ENCODE data around the gene TTLL11. TPM values are rescaled to one million over a fixed set of nuclear protein-coding genes. Genes with fewer than 3 reads are reported as not detected.

The TTLL11 gene
- total and polyA plus RNA-seq, 2 of the 8 experiments (the other 6 are each of a cell fraction or from before 2014, with no cell fraction given), result 0.56 to 0.80 TPM

DNA sequence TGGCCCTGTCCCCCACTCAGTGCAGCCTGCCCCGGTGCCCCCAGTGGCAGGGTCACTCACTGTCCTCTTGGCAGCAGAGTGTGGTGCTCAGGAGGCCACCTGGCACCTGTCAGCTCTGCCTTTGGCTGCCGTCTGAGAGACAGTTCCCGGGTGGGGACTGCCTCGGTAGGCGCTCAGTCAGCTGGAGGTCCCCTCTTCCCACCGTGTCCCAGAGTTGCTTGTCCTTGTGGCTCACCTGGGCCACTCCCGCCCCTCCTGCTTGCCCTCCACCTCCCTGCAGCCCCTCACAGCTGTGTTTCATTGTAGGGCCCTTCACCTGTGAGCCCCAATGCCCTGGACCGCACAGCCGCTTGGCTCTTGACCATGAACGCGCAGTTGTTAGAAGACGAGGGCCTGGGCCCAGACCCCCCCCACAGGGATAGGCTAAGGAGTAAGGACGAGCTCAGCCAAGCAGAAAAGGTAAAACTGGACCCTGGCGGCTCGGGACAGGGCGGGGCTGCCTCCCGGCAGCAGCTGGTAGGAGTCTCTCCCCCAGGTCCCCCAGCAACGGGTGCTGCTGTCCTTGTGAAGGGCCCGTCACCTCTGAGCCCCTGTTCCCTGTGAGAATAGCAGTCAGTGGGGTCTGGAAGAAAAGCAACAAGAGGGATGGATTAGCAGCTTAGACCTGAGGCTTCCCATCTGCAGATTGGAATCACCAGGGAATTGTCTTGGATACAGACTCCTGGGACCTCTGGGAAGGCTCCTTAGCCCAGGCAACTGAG, 319.0 kb downstream of the TTLL11 start:
- H2BK120ac ChIP-seq (replicated peaks; ENCODE audit: low read depth, low read length), result no peak overlapping the region
- ChIA-PET POLR2A (ENCODE audit: partially characterized antibody) (interaction anchor here (1.1 kb wide), 1 partner anchor 21 kb away, joined by 3 read pairs; no protein-coding TSS in a partner anchor), CTCF (ENCODE audit: partially characterized antibody) (interaction anchor here (0.9 to 1.7 kb wide), 10 partner anchors 8 to 216 kb away, joined by 3 to 5 read pairs (median 4); no protein-coding TSS in a partner anchor)
- no peak overlapping the region for H3K18ac ChIP-seq (ENCODE audit: extremely low read depth, low read length)
- no peak overlapping the region for H3K23ac ChIP-seq (ENCODE audit: insufficient read length)
- peak overlapping the region; percentile 3; the same call in 1 of the 2 replicates for H4K8ac ChIP-seq (ENCODE audit: extremely low read depth, insufficient read depth, low read length)
- H2AFZ ChIP-seq (ENCODE audit: low read length), result no peak overlapping the region
- no peaks in the 10 kb centered on the region; the same call in 1 of the 2 replicates for H3K23me2 ChIP-seq (ENCODE audit: low read depth, low read length)
- no peak overlapping the region for H4K5ac ChIP-seq (ENCODE audit: insufficient read length, low read depth, low read length)
- no peak overlapping the region for H2AK5ac ChIP-seq (ENCODE audit: low read depth, low read length)
- no peak for TF ChIP-seq EGR1 (IDR thresholded peaks at IDR 0.05; ENCODE audit: borderline replicate concordance, low read depth, low read length)
- TF ChIP-seq, protein P1, sequence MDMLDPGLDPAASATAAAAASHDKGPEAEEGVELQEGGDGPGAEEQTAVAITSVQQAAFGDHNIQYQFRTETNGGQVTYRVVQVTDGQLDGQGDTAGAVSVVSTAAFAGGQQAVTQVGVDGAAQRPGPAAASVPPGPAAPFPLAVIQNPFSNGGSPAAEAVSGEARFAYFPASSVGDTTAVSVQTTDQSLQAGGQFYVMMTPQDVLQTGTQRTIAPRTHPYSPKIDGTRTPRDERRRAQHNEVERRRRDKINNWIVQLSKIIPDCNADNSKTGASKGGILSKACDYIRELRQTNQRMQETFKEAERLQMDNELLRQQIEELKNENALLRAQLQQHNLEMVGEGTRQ (IDR thresholded peaks at IDR 0.05; ENCODE audit: low read length), result no peak
- no peak overlapping the region for H3K4me2 ChIP-seq (ENCODE audit: insufficient read depth in 1 of 2, low read depth in 2 of 2, low read length in 2 of 2)
- no peak overlapping the region for H3K27ac ChIP-seq (ENCODE audit: low read depth, low read length)
- no peaks in the 10 kb centered on the region for H3K27me3 ChIP-seq (replicated peaks in 1 of 4; ENCODE audit: control insufficient read depth in 3 of 4, extremely low read depth in 1 of 4, insufficient read depth in 3 of 4, low read length in 3 of 4)
- H3K9ac ChIP-seq (replicated peaks in 1 of 4; ENCODE audit: extremely low read depth in 1 of 4, low read depth in 3 of 4, low read length in 3 of 4), result no peak overlapping the region
- 86% methylated on average over 18 of the region's 19 CpGs; no CpG with 5 or more reads in 1 of the 2 experiments for WGBS, 2 experiments (ENCODE audit: extremely low coverage in 1 of 2, insufficient coverage in 1 of 2, insufficient read length in 1 of 2, insufficient replicate concordance in 2 of 2, low coverage in 1 of 2, low lambda C conversion rate in 2 of 2, missing lambda C conversion rate in 1 of 2)
- H3K79me2 ChIP-seq (ENCODE audit: control insufficient read depth in 1 of 2, insufficient read depth in 2 of 2, low read length in 2 of 2), result no peaks in the 10 kb centered on the region
- no peak overlapping the region for H3K14ac ChIP-seq (ENCODE audit: insufficient read length)
- H2BK15ac ChIP-seq (ENCODE audit: low read length), result no peak overlapping the region
- H4K20me1 ChIP-seq (replicated peaks in 1 of 2; ENCODE audit: control insufficient read depth in 1 of 2, insufficient read depth in 2 of 2, low read length in 2 of 2), result peaks cover 0 to 4% of the 10 kb centered on the region in 2 experiments
- no peak overlapping the region for H2BK5ac ChIP-seq (ENCODE audit: low read depth, low read length)
- H3K56ac ChIP-seq (replicated peaks; ENCODE audit: insufficient read length, low read depth, low read length), result no peak overlapping the region
- no peak overlapping the region for H3K4ac ChIP-seq (replicated peaks; ENCODE audit: insufficient read length, low read depth, low read length)
- no peak for DNase-seq (ENCODE audit: low read depth in 1 of 2, low spot score in 2 of 2)
- no peak overlapping the region for H4K91ac ChIP-seq (replicated peaks; ENCODE audit: insufficient read length, low read length)
- no peak overlapping the region for H2BK12ac ChIP-seq (ENCODE audit: low read depth, low read length)
- H3K4me3 ChIP-seq (ENCODE audit: extremely low read depth in 1 of 4, insufficient read depth in 2 of 4, low read depth in 3 of 4, low read length in 4 of 4), result no peak overlapping the region
- peaks cover 0 to 33% (median 15%) of the 10 kb centered on the region in 4 experiments; a peak in 7 of 8 replicates for H3K36me3 ChIP-seq (ENCODE audit: control insufficient read depth in 2 of 4, insufficient read depth in 4 of 4, low read length in 3 of 4)
- no peaks in the 10 kb centered on the region for H3K4me1 ChIP-seq (replicated peaks in 1 of 4; ENCODE audit: control insufficient read depth in 3 of 4, insufficient read depth in 4 of 4, low read length in 3 of 4)
- no peak for FAIRE-seq
- no peaks in the 10 kb centered on the region for H3K9me3 ChIP-seq (ENCODE audit: insufficient read depth in 2 of 2, low read depth in 1 of 2, low read length in 1 of 2)
- no peak overlapping the region for H2BK20ac ChIP-seq (ENCODE audit: low read length)
- H3K79me1 ChIP-seq (ENCODE audit: low read depth, low read length), result no peaks in the 10 kb centered on the region

Data from H1 (cell line).